Myocyte (in vitro differentiated cells): Measurements from ENCODE around the gene NMRK1. TPM values are rescaled to one million over a fixed set of nuclear protein-coding genes. Genes with fewer than 3 reads are reported as not detected.

Experiments
- DNase-seq: peaks from one replicate; pipeline ENCODE4 v3.0.0-alpha.2; 2012; ENCODE audit warnings: low read depth
- total RNA-seq: library from RNA; depleted of rRNA; stranded (reverse); fragments of >200 nt; gene quantifications from 2 replicates; pipeline ENCODE4 v1.2.3, GENCODE V29; 2014

Gene NMRK1
- total RNA-seq, 1 donor from 2014 or later, result 42.6 TPM

DNA sequence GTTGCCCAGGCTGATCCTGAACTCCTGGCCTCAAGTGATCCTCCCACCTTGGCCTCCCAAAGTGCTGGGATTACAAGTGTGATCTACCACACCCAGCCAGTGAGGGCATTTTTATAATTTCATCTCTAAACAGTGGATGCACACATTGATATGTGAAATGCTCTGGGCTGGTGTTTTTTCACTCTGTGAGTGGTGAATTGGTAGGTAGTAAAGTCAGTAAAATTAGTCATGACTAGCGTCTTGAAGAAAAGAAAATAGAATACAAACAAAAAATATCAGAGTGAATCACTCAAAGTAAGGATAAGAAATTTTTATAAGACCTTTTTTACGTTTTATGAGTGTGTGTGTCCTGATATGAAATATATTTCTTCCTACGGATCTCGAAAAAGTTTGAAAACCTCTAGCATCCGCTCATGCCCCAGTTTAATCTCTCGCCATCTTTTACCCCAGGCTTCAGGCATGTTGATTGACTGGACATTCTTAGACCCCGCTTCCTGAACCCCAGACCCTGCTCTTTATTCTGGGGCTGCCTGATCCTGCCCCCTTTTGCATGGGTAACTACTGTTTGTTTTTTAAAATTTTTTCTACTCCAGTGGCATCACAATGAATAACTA lies 14.3 kb upstream of the NMRK1 start:
- DNase-seq, result no peak

DNA sequence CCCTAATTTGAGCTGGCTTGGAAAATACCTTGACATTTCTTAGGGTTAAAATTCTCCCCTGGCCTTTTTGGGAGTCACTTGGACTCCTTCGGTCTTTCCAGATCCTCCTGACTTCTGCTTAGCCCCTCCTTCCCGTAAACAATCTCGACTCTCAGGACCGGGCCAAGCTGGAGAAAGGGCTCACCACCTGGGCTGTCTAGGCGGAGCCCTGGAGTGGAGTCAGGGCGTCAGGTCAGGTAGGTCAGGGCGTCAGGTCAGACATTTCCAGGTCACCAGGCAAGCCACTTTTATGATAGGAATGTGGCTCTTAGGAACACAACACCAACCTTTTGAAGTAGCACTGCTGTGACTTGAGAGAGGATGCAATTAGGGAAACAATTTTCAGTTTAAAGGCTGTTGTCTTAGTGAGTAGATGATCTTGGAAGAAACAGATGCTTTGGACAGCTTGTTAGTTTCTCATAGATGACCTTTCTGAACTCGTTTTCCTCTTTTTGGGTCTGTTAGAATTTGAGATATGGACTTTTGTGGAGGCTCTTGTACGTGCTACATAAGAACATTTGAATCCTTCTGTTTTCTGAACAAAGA lies 13.1 kb upstream of the NMRK1 start:
- DNase-seq, result no peak

DNA sequence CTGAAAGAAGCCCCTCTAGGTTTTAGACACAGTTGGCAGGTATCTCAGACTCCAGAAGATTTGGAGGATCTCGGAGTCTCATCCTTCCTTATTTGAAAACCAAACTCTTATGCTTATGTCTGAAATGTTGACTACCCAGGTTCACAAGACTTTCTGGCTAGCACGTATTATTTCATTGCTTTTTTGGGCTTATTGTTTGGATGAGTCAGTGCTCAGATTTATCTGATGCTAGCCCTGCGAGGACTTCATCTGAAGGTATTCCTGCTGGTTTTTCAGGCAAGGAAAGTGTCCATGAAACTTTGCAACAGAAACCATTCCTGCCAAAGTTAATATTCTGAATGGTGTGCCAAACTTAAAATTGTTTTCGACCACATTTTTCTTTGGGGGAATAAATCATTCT lies 8.8 kb upstream of the NMRK1 start:
- no peak for DNase-seq

DNA sequence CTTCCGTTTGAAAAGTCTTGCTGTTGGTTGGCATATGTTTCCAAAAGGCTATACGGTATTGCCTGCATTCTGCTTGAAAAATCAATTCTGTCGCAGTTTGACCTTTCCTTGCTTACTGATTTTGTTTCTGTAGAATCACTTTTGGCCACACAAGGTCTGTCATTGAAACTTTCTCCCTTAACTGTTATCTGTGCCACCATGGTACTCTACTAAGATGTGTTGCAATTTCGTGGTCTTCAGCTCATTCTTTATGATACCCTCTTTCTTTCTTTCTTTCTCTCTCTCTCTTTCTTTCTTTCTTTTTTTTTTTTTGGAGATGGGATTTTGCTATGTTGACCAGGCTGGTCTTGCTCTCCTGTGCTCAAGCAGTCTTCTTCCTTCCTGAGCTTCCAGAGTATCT lies 4.8 kb upstream of the NMRK1 start:
- DNase-seq, result no peak

DNA sequence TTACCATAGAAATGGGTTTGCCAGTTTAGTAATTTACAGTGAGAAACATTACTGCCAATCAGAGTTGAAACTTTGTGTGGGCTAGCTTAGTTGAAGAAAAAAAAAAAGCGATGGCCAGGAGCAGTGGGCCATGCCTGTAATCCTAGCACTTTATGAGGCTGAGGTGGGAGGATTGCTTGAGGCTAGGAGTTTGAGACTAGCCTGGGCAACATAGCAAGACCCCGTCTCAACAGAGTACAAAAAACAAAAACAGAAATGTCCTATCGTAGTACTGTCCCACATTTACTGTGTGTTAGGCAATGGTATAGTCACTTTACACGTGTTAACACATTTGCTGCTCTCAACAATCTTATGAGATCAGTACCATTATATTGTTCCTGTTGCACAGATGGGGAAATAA lies 2.6 kb upstream of the NMRK1 start:
- DNase-seq, result no peak

DNA sequence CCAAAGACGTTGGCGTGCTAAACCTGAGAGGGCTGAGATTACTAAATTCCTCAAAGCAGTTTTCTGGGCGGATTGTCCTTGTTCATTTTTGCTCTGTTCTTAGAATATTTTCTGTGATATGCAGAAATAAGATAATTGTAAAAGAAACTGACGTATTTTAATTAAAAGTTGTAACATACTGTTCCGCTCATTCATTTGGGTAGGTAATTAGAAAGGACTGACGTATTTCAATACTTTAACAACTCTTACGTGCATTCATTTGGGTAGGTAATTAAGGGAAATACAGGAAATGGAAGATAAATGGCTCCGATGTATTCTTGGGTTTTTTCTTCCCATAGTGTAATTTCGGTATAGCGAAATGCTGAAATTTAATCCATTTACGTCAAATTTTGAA lies 1.4 kb upstream of the NMRK1 start:
- DNase-seq, result no peak

DNA sequence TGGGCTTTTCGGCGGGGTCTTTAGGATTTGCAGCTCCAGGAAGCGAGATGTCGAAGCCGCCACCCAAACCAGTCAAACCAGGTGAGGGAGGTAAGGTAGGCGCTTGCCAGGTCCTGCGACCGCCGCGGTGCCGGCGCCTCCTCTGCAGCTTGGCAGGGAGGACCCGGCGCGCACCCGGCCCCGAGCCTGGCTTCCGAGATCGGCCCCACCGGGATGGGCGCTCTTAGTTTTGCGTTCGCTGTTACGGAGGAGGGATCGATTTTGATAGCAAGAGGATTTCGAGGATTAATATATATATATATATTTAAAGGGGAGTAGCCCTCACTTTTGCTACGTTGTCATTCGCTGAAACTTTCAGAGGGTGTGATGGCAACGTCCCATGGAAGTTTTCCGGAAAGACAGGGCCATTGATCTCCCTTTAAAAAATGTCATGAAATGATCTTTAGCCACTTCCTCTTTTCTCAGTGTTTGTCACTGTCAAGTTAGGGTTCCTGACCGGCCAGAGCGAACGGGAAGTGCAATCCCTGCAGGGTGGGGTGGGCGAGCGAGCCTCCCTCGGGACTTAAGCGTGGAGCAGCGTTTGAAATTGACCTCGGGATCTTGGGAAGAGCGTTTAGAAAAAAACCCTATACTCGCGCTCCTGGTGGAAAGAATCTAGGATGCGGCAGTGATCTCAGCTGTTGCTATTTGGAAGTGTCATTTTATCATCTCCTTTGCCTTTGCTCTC lies 854 bp upstream of the NMRK1 start:
- peak; percentile 79 for DNase-seq

DNA sequence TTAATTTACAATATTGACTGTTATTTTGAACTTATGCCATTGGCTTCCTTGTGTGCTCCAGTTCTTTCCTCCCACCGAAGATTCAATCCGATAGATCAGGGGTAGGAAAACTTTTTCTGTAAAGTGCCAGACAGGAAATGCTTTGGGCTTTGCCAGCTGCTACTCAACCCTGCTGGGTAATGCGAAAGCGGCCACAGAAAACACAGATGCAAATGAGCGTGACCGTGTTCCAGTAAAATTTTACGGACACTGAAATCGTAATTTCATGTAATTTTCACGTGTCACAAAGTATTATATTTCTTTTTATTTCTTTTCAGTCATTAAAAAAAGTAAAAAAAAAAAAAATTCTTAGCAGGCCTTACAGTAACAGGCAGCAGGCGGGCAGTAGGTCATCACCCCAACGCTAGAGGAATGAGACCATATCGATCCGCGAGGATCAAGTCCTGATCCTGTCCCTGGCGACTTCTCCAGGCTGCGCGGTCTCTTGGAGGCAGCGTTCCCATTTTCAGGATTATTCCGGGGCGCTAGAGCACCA lies 599 bp downstream of the NMRK1 start:
- DNase-seq, result peak; percentile 83

DNA sequence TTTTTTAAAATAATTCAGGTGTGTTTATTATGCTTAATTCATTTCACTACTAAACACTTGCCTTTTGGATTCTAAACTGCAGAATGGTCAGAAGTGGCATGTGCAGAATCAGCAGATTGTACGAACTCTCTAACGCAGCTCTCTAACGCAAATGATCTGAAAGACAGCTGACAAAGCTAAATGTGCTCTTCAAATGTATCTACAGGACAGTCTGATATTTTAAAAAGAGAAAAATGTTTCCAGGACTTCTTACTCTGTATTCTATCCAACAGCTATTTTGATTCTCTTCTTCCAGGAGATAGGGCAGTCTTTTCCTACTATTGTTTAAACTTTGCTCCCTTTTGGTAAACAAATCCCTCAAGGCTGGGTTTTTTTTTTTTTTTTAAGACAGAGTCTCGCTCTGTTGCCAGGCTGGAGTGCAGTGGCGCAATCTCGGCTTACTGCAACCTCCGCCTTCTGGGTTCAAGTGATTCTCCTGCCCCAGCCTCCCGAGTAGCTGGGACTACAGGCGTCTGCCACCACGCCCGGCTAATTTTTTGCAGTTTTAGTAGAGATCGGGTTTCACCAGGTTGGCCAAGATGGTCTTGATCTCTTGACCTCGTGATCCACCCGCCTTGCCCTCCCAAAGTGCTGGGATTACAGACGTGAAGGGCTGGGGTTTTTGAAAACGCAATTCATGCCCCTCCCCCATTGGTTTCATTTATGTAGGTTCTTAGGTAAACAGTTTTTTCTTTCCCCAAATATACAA lies 1.2 kb downstream of the NMRK1 start:
- no peak for DNase-seq

DNA sequence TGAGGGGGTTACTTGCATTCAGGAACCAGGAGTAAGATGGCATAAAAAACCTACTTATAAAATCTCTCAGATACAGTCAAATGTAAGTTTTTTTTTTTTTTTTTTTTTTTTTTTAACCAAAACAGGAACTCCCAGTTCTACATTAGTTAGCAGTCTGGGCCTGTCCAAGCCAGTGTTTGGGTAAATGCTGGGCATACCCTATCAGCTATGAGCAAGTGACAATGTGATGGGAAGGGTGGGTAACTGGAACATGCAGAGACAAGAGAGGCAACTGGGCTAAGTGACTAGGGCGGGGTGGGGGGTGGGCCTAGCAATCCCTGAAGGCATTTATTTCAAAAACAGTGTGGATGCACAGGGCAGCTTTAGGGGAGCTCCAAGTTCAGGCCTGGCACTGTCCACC lies 2.3 kb downstream of the NMRK1 start:
- no peak for DNase-seq

DNA sequence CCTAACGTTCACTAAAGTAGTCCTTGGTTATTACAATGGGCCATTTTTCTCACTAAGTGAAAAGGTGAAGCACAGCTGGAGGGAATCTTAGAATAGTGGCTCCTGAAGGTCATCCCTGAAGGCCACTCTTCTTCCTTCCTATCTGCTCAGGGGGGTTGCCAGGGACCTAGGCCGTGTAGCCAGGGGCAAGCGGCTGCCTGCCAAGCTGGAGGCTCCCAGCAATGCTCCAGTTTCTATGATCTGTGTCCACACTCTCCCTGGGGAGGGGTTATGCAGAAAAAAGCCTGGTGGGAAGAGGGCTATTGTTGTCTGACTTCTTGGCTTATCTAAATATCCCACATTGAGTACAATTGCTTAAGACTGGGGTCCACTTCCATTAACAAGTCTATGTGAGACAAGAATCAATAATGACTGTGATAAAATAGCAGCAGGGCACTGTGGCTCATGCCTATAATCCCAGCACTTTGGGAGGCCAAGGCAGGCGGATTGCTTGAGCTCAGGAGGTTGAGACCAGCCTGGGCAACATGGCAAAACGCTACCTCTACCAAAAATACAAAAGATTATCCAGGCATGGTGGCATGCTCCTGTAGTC lies 3.8 kb downstream of the NMRK1 start:
- DNase-seq, result no peak

DNA sequence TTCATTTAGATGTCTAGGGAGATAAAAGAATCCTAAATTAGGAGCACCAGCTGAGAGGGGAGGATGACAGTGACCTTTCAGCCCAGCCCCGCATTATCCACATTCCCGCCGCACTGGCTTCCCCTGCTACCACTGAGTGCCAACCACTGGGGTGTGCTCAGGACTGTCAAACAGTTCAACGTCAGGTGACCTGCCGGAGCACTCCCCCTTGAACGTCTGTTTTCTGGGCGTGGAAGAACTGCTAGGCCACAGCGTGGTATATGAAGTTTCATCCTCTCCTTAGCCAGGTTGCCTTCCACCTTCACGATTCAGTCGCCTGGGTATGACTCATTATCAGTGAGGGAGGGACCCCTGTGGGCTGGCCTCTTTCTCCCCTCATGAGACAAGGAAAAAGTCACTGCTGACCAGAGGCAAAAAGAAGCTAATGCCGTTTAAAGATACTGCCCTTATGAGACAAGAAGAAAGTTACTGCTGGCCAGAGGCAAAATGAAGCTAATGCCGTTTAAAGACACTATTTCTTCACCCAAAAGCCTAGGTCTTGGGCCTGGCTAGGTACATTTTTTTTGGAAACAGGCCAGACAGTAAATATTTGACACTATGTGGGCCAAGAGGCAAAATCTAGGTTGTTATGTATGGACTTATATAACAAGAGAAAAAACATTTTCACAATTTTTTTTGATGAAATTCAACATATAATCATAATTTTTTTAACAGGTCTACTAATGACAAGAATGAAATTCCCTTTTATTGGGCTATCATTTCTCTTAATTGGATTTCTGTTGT lies 4.6 kb downstream of the NMRK1 start:
- DNase-seq, result peak; percentile 63

DNA sequence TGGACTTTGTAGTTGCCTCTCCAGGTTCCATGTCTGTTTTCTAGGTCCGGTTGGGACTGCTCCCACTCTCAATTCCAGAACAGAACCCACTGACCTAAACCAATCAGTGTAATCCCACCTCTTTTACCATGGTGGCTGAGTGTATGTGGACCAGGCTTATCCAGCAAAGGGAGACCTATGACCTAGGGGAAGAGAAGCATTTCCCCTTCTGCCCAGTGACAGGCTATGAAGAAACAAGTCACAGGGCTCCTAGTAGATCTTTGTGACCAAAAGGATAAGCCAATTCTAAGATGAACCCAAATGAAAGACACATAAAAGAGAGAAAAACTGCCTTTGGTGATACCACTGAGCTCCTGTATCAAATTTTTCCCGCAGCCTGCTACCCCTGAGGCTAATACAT lies 6.3 kb downstream of the NMRK1 start:
- DNase-seq, result no peak

DNA sequence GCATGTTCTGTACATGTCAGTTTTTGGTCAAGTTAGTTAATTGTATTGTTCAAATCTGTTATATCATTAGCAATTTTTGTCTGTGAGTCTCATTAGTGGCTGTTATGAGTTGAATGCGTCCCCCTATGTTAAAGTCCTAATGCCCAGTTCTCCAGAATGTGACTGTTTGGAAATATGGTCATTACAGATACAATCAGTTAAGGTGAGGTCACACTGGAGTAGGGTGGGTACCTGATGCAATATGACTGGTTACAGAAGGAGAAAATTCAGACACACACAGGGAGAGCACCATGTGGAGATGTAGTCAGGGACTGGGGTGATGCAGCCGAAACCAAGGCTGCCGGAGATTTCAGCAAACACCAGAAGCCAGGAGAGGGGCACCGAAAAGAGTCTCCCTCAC lies 15.1 kb downstream of the NMRK1 start:
- no peak for DNase-seq

DNA sequence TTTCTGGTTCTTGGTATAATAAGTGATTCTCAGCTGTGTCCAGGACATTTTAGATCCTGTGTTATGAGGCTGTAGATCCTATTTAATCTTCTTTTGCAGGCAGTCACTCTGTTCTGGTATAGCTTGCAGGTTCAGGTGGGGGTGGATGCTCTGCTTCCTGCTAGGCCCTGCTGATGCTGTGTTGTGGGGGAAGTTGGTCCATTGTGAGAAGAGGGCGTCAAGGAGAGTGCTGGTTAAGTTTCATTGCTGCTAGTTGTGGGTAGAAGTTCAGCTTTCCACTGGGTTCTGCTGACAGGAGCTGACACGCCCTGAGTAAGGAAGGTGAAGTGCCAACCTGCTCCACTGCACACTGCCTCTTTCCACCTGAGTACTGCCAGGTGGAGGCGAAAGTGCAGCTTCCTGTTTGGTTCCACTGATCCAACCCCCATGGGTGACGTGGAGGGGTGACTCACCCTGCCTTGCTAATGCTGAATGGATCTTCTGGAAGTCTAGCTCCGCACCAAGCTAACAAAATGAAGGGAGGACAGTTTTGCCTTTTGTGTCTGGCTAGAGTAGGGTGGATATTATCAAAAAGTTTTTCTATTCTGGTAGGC lies 16.3 kb downstream of the NMRK1 start:
- no peak for DNase-seq

DNA sequence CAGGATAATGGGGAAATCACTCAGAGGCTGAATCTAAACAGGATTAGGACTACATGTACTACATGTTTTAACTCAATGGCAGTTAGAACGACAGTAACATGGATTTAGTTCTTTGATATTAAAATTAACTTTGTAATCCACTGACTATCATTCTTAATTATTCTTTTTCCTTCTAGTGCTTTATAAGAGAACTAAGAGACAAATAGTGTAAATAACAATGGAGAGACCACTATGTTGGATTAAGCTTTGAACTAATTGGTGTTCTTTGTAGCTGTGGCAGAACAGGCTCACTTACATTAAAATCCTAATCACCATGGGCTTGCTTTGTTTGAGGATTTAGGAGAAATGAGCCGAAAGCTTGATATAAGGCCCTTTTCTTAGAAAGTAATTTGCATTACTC lies 18.8 kb downstream of the NMRK1 start:
- no peak for DNase-seq

DNA sequence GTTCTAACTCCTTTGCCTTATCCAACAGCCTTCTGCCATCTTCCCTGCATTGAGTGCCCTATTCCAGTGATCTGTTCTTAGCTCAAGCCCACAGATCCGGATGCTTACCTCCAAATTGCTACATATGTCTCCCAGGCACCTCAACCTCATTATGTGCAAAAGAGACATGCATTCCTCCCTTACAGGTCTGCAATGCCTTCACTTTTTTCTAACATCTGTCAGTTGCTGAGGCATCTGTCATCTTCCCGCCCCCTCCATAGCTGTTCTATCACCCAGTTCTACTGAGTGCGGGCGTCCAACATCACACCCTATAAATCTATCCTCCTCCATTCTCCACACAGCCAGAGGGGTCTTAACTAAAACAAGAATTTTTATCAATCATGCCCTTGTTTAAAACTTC lies 20.1 kb downstream of the NMRK1 start:
- DNase-seq, result no peak

DNA sequence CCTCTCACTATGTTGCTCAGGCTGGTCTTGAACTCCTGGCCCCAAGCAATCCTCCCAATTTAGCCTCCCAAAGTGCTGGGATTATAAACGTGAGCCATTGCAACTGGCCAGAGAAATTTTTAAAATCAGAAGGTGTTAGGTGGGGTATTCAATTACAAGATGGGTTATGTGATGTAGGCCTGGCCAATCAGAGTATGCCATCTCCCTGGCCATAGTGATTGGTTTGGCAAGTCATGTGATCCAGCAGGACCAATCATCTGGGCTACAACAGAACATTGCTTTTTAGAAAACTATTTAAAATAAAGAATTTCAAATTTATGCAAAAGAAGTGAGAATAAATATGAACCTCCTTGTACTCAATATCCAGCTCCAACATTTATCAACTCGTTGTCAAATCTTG lies 22.4 kb downstream of the NMRK1 start:
- no peak for DNase-seq

DNA sequence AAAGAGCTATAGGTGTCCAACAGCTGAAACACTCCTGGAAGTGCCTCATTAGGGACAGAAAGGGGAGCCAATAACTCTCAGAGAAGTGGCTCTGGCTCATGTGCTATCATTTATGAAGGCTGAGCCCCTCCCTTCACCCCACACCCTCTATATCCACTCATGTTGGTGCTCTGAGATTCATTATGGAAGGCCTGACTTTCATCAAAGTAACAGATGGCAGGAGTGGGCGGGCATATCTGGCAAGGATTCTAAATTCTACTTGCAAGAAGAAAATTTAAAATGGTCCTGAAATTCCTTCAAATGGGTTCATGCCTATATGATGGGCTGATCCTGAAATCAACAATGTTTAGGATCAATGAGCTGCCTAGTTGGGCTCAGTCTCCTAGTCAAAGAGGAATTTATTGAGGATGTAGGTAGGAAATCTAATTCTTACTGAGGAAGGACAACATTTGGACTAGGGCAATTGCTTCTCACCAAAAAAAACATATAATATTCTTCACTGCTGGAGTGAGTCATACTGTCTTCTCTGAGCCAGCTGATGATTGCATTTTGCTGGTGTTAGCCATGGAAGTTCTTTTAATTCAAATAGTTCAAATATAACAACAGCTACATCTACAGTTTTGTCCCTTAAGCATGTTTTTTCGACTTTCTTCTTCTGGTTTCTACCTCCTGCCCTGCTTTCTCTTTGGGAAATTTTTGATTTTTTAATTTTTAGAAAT lies 23.5 kb downstream of the NMRK1 start:
- DNase-seq, result peak; percentile 52
